ENCODE measurements around the gene IGFLR1. TPM values are rescaled to one million over a fixed set of nuclear protein-coding genes. Genes with fewer than 3 reads are reported as not detected.

The IGFLR1 gene
- total and polyA plus RNA-seq, 2 of the 8 experiments (the other 6 are each of a cell fraction or from before 2014, with no cell fraction given): 8.4 to 28.9 TPM

DNA sequence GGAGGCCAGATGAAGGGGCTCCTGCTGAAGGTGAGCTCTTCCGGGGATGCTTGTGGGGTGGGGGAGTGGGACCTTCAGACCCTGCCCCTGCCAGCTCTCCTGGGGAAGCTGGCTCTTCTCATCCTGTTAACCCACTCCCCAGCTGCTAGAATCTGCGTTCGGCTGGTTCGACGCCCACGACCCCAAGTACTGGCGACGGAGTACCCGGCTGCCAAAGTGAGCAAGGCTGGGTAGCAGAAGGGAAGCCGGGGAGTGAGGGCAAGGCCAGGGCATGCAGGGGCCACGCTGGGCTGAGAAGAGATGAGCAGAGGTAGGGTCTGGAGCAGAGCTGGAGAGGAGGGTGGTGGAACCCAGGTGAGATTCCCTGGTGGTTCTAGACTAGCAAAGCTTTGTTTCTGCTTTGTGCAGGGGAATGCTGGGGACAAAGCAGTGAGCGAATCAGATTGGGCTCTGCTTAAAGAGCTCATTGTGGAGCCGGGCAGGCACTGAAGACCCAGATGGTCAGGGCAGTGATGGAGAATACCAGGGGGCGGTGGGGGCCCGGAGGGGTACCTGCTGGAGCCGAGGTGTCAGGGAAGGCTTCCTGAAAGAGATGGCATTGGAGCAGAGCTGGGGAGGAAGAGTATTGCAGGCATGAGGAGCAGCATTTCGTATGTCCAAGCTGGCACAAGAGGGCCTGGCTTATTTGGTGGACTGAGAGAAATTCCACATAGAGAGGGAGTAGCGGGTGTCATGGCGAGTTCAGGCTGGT, 14.1 kb downstream of the IGFLR1 start:
- Histone ChIP-seq H3K14ac (ENCODE audit: insufficient read length) (no peak overlapping the region), H4K8ac (ENCODE audit: extremely low read depth, insufficient read depth, low read length) (no peak overlapping the region), H3K9ac (replicated peaks in 1 of 4; ENCODE audit: extremely low read depth in 1 of 4, low read depth in 3 of 4, low read length in 3 of 4) (no peak overlapping the region), H3K56ac (replicated peaks; ENCODE audit: insufficient read length, low read depth, low read length) (no peak overlapping the region), H2BK12ac (ENCODE audit: low read depth, low read length) (no peak overlapping the region), H3K4ac (replicated peaks; ENCODE audit: insufficient read length, low read depth, low read length) (no peak overlapping the region), H2BK5ac (ENCODE audit: low read depth, low read length) (no peak overlapping the region), H3K23ac (ENCODE audit: insufficient read length) (no peak overlapping the region), H3K36me3 (ENCODE audit: control insufficient read depth in 2 of 4, insufficient read depth in 4 of 4, low read length in 3 of 4) (peaks cover 40 to 80% (median 76%) of the 10 kb centered on the region in 4 experiments), H4K20me1 (replicated peaks in 1 of 2; ENCODE audit: control insufficient read depth in 1 of 2, insufficient read depth in 2 of 2, low read length in 2 of 2) (peaks cover 12 to 18% of the 10 kb centered on the region in 2 experiments), H3K4me2 (ENCODE audit: insufficient read depth in 1 of 2, low read depth in 2 of 2, low read length in 2 of 2) (no peak overlapping the region), H3K4me3 (ENCODE audit: extremely low read depth in 1 of 4, insufficient read depth in 2 of 4, low read depth in 3 of 4, low read length in 4 of 4) (no peak overlapping the region), H3K4me1 (replicated peaks in 1 of 4; ENCODE audit: control insufficient read depth in 3 of 4, insufficient read depth in 4 of 4, low read length in 3 of 4) (no peaks in the 10 kb centered on the region), H2BK120ac (replicated peaks; ENCODE audit: low read depth, low read length) (no peak overlapping the region), H3K27ac (ENCODE audit: low read depth, low read length) (no peak overlapping the region), H3K79me1 (ENCODE audit: low read depth, low read length) (no peaks in the 10 kb centered on the region), H4K91ac (replicated peaks; ENCODE audit: insufficient read length, low read length) (no peak overlapping the region), H3K23me2 (ENCODE audit: low read depth, low read length) (no peaks in the 10 kb centered on the region), H2AK5ac (ENCODE audit: low read depth, low read length) (no peak overlapping the region), H3K18ac (ENCODE audit: extremely low read depth, low read length) (no peak overlapping the region), H3K27me3 (replicated peaks in 1 of 4; ENCODE audit: control insufficient read depth in 3 of 4, extremely low read depth in 1 of 4, insufficient read depth in 3 of 4, low read length in 3 of 4) (no peaks in the 10 kb centered on the region), H4K5ac (ENCODE audit: insufficient read length, low read depth, low read length) (no peak overlapping the region), H3K9me3 (ENCODE audit: insufficient read depth in 2 of 2, low read depth in 1 of 2, low read length in 1 of 2) (no peaks in the 10 kb centered on the region), H3K79me2 (ENCODE audit: control insufficient read depth in 1 of 2, insufficient read depth in 2 of 2, low read length in 2 of 2) (no peaks in the 10 kb centered on the region), H2BK20ac (ENCODE audit: low read length) (no peak overlapping the region), H2BK15ac (ENCODE audit: low read length) (no peak overlapping the region), H2AFZ (ENCODE audit: low read length) (no peak overlapping the region)
- TF ChIP-seq SIRT6 (IDR thresholded peaks at IDR 0.05; ENCODE audit: low read length): no peak
- TF ChIP-seq FOSL1 (IDR thresholded peaks at IDR 0.05; ENCODE audit: insufficient read depth, low read depth, low read length): no peak
- no peak for TF ChIP-seq SRF (IDR thresholded peaks at IDR 0.05; ENCODE audit: low read depth, low read length)
- TF ChIP-seq BRCA1 (IDR thresholded peaks at IDR 0.05; ENCODE audit: low read depth, low read length): no peak
- ChIA-PET CTCF (ENCODE audit: partially characterized antibody) (interaction anchor here (1.1 to 11.8 kb wide), 2 partner anchors 10 to 14 kb away, joined by 3 to 80 read pairs; partner anchors contain the start of gene IGFLR1), POLR2A (ENCODE audit: partially characterized antibody) (interaction anchor here (1.3 to 6.1 kb wide), 5 partner anchors 8 to 18 kb away, joined by 3 to 39 read pairs (median 12); partner anchors contain the start of genes KMT2B, PSENEN and U2AF1L4)
- 90% methylated on average over 16 of the region's 19 CpGs; no CpG with 5 or more reads in 1 of the 2 experiments for WGBS, 2 experiments (ENCODE audit: extremely low coverage in 1 of 2, insufficient coverage in 1 of 2, insufficient read length in 1 of 2, insufficient replicate concordance in 2 of 2, low coverage in 1 of 2, low lambda C conversion rate in 2 of 2, missing lambda C conversion rate in 1 of 2)
- DNase-seq (ENCODE audit: low read depth in 1 of 2, low spot score in 2 of 2) (no peak), FAIRE-seq (no peak)

Measured in H1 (cell line).